HEK293 (cell line): ENCODE results near the gene MYOM1.

ENCODE experiments used
- CTCF ChIA-PET: fragments of 350-600 bp; formaldehyde crosslinking; extraction: SDS; loops from one replicate; lab custom pipeline; 2021; ENCODE audit warnings: antibody characterized with exemption; lab: Yijun Ruan, JAX
- POLR2A ChIA-PET: fragments of 300-600 bp; formaldehyde crosslinking; extraction: SDS; loops from one replicate; lab custom pipeline; 2020; ENCODE audit warnings: antibody characterized with exemption, inconsistent platforms; lab: Yijun Ruan, JAX
- H3K27ac ChIP-seq: fragments of 200-500 bp; sonication (Bioruptor generic); 2 replicates; pipeline ENCODE4 v1.5.1; 2014; ENCODE audit warnings: low read depth, low read length, control low read depth, inconsistent platforms; ENCODE audit errors: extremely low read depth
- H3K36me3 ChIP-seq, 2 experiments: fragments of 200-500 bp in 1 of 2; sonication (Bioruptor generic) in 1 of 2; 1 replicate in 1 of 2; 2 replicates in 1 of 2; pipeline ENCODE4 v1.5.1; 2014 to 2017; ENCODE audit warnings: inconsistent platforms in 2 of 2, low read length in 2 of 2; ENCODE audit not compliant: control insufficient read depth in 2 of 2, insufficient read depth in 1 of 2
- H3K4me1 ChIP-seq: fragments of 200-500 bp; sonication (Bioruptor generic); 2 replicates; pipeline ENCODE4 v1.5.1; 2014; ENCODE audit warnings: mild to moderate bottlenecking, low read length, inconsistent platforms; ENCODE audit not compliant: control insufficient read depth, insufficient read depth
- H3K4me3 ChIP-seq: 2 replicates; pipeline ENCODE4 v1.5.1; 2011; ENCODE audit warnings: low read depth, mild to moderate bottlenecking, control low read depth, low read length, moderate library complexity
- H3K9me3 ChIP-seq: fragments of 200-500 bp; sonication (Bioruptor generic); 2 replicates; pipeline ENCODE4 v1.5.1; 2014; ENCODE audit warnings: low read depth, low read length, inconsistent platforms; ENCODE audit not compliant: control insufficient read depth, insufficient read depth
- MEIS1 ChIP-seq: sonication (generic); formaldehyde crosslinking; IDR thresholded peaks from 2 replicates; pipeline ENCODE4 v1.8.1; 2022; ENCODE audit warnings: missing genetic modification reagents, mild to moderate bottlenecking, borderline replicate concordance
- OVOL3 ChIP-seq: fragments of 450-650 bp; formaldehyde crosslinking; IDR thresholded peaks from 2 replicates; pipeline ENCODE4 v1.5.1; 2016; ENCODE audit warnings: missing biosample characterization, missing genetic modification characterization
- PATZ1 ChIP-seq: fragments of 450-650 bp; formaldehyde crosslinking; IDR thresholded peaks from 2 replicates; pipeline ENCODE4 v1.5.1; 2016; ENCODE audit warnings: missing biosample characterization, missing genetic modification characterization
- PRDM6 ChIP-seq: fragments of 450-650 bp; formaldehyde crosslinking; IDR thresholded peaks from 2 replicates; pipeline ENCODE4 v1.5.1; 2017; ENCODE audit warnings: missing biosample characterization, missing genetic modification characterization
- TRIM28 ChIP-seq: IDR thresholded peaks from 2 replicates; pipeline ENCODE4 v1.6.1; 2011; ENCODE audit warnings: low read length, control low read depth, borderline replicate concordance
- ZBTB8A ChIP-seq: fragments of 450-650 bp; formaldehyde crosslinking; IDR thresholded peaks from 2 replicates; pipeline ENCODE4 v1.5.1; 2016; ENCODE audit warnings: missing biosample characterization, missing genetic modification characterization
- ZFP37 ChIP-seq: fragments of 450-650 bp; formaldehyde crosslinking; IDR thresholded peaks from 2 replicates; pipeline ENCODE4 v1.5.1; 2016; ENCODE audit warnings: missing biosample characterization, missing genetic modification characterization
- ZNF121 ChIP-seq: fragments of 450-650 bp; formaldehyde crosslinking; IDR thresholded peaks from 2 replicates; pipeline ENCODE4 v1.5.1; 2016; ENCODE audit warnings: missing biosample characterization, missing genetic modification characterization
- ZNF146 ChIP-seq: fragments of 450-650 bp; formaldehyde crosslinking; IDR thresholded peaks from 2 replicates; pipeline ENCODE4 v1.5.1; 2016; ENCODE audit warnings: missing biosample characterization, missing genetic modification characterization
- ZNF221 ChIP-seq: fragments of 450-650 bp; formaldehyde crosslinking; IDR thresholded peaks from 2 replicates; pipeline ENCODE4 v1.5.1; 2017; ENCODE audit warnings: missing biosample characterization, missing genetic modification characterization, borderline replicate concordance
- ZNF248 ChIP-seq: fragments of 450-650 bp; formaldehyde crosslinking; IDR thresholded peaks from 2 replicates; pipeline ENCODE4 v1.5.1; 2017; ENCODE audit warnings: missing biosample characterization, missing genetic modification characterization
- ZNF302 ChIP-seq: fragments of 450-650 bp; formaldehyde crosslinking; IDR thresholded peaks from 2 replicates; pipeline ENCODE4 v1.5.1; 2016; ENCODE audit warnings: missing biosample characterization, missing genetic modification characterization, low read depth
- ZNF335 ChIP-seq: fragments of 450-650 bp; formaldehyde crosslinking; conservative IDR thresholded peaks from 2 replicates; pipeline ENCODE4 v1.5.1; 2016; ENCODE audit warnings: missing biosample characterization, missing genetic modification characterization
- ZNF362 ChIP-seq: fragments of 450-650 bp; formaldehyde crosslinking; IDR thresholded peaks from 2 replicates; pipeline ENCODE4 v1.5.1; 2016; ENCODE audit warnings: missing biosample characterization, missing genetic modification characterization
- ZNF433 ChIP-seq: fragments of 450-650 bp; formaldehyde crosslinking; IDR thresholded peaks from 2 replicates; pipeline ENCODE4 v1.5.1; 2016; ENCODE audit warnings: missing biosample characterization, missing genetic modification characterization, low read depth
- ZNF510 ChIP-seq: fragments of 450-650 bp; formaldehyde crosslinking; IDR thresholded peaks from 2 replicates; pipeline ENCODE4 v1.5.1; 2018; ENCODE audit warnings: mild to moderate bottlenecking, missing genetic modification characterization, missing biosample characterization; ENCODE audit not compliant: insufficient replicate concordance
- ZNF518A ChIP-seq: fragments of 450-650 bp; formaldehyde crosslinking; conservative IDR thresholded peaks from 2 replicates; pipeline ENCODE4 v1.5.1; 2016; ENCODE audit warnings: low read depth, missing biosample characterization, missing genetic modification characterization
- ZNF521 ChIP-seq: fragments of 450-650 bp; formaldehyde crosslinking; IDR thresholded peaks from 2 replicates; pipeline ENCODE4 v1.5.1; 2017; ENCODE audit warnings: missing biosample characterization, mild to moderate bottlenecking, missing genetic modification characterization
- ZNF629 ChIP-seq: fragments of 450-650 bp; formaldehyde crosslinking; IDR thresholded peaks from 2 replicates; pipeline ENCODE4 v1.5.1; 2017; ENCODE audit warnings: missing biosample characterization, missing genetic modification characterization
- ZNF658 ChIP-seq: fragments of 450-650 bp; formaldehyde crosslinking; IDR thresholded peaks from 2 replicates; pipeline ENCODE4; 2016; ENCODE audit warnings: missing biosample characterization, missing genetic modification characterization
- TF ChIP-seq, protein P1 (sequence below): IDR thresholded peaks from 2 replicates; pipeline ENCODE4 v1.6.1; 2011; ENCODE audit warnings: mild to moderate bottlenecking, low read depth, low read length, borderline replicate concordance
- TF ChIP-seq, protein P2 (sequence below): fragments of 450-650 bp; formaldehyde crosslinking; IDR thresholded peaks from 2 replicates; pipeline ENCODE4 v1.5.1; 2016; ENCODE audit warnings: missing biosample characterization, missing genetic modification characterization, low read depth

MYOM1 gene

DNA sequence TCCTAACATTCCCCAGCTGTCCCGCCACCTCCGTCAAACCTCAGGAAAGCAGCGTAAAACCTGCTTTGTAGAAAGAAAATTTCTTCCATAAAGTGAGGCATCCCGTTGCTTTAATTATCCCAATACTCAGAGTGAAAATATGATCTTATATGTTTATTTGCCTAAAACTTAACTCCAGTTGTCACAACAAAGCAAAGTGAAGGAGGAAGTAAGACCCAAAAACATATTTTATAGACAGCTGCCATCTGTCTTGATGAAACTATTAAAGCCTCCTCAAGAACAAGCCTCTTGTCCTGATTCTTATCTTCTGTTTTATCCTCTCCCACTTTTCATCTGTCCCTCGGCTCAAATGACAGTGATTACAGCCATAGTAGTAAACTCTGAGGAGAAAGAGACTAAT, 177.9 kb downstream of the MYOM1 start (continued):
- peak; percentile 85 for TF ChIP-seq PRDM6 (tag by site-specific recombination)
- no peak for TF ChIP-seq ZNF433 (tag by site-specific recombination)
- no peak for TF ChIP-seq ZNF658

- Histone ChIP-seq H3K36me3 (no peaks in the 10 kb centered on the region), H3K9me3 (no peaks in the 10 kb centered on the region), H3K27ac (no peak overlapping the region), H3K4me3 (no peak overlapping the region), H3K4me1 (peaks cover 15% of the 10 kb centered on the region)
- CTCF ChIA-PET = interaction anchor here (0.6 to 1.1 kb wide), 2 partner anchors 15 to 277 kb away, joined by 4 to 5 read pairs; no protein-coding TSS in a partner anchor
- POLR2A ChIA-PET = no interaction called here
- TF ChIP-seq ZNF629 = no peak
- no peak for TF ChIP-seq ZNF518A (tag by site-specific recombination)
- no peak for TF ChIP-seq TRIM28
- TF ChIP-seq PATZ1 (tag by site-specific recombination) = no peak
- no peak for TF ChIP-seq ZNF302 (tag by site-specific recombination)
- TF ChIP-seq ZNF121 (tag by site-specific recombination) = no peak
- no peak for TF ChIP-seq ZNF362 (tag by site-specific recombination)
- TF ChIP-seq MEIS1 (CRISPR knock-in tag) = no peak
These were observed 178.9 kb downstream of the MYOM1 start for GRCh38 chr18:3040881-3041280.

GRCh38 chr18:3040173-3040572, 179.6 kb downstream of the MYOM1 start:
- Histone ChIP-seq H3K36me3 (no peaks in the 10 kb centered on the region), H3K4me3 (no peak overlapping the region), H3K9me3 (no peaks in the 10 kb centered on the region), H3K4me1 (peaks cover 13% of the 10 kb centered on the region), H3K27ac (no peak overlapping the region)
- CTCF ChIA-PET = no interaction called here
- POLR2A ChIA-PET = interaction anchor here (0.7 kb wide), 1 partner anchor 731 kb away, joined by 3 read pairs; no protein-coding TSS in a partner anchor
- TF ChIP-seq ZNF629 (no peak), ZNF248 (tag by site-specific recombination) (no peak), OVOL3 (no peak), ZFP37 (tag by site-specific recombination) (no peak), ZNF221 (tag by site-specific recombination) (no peak), ZNF335 (tag by site-specific recombination) (no peak), ZBTB8A (no peak), ZNF521 (tag by site-specific recombination) (no peak), ZNF510 (tag by site-specific recombination) (no peak), ZNF146 (no peak)
- TF ChIP-seq, protein P1, sequence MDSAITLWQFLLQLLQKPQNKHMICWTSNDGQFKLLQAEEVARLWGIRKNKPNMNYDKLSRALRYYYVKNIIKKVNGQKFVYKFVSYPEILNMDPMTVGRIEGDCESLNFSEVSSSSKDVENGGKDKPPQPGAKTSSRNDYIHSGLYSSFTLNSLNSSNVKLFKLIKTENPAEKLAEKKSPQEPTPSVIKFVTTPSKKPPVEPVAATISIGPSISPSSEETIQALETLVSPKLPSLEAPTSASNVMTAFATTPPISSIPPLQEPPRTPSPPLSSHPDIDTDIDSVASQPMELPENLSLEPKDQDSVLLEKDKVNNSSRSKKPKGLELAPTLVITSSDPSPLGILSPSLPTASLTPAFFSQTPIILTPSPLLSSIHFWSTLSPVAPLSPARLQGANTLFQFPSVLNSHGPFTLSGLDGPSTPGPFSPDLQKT = no peak
- TF ChIP-seq, protein P2, sequence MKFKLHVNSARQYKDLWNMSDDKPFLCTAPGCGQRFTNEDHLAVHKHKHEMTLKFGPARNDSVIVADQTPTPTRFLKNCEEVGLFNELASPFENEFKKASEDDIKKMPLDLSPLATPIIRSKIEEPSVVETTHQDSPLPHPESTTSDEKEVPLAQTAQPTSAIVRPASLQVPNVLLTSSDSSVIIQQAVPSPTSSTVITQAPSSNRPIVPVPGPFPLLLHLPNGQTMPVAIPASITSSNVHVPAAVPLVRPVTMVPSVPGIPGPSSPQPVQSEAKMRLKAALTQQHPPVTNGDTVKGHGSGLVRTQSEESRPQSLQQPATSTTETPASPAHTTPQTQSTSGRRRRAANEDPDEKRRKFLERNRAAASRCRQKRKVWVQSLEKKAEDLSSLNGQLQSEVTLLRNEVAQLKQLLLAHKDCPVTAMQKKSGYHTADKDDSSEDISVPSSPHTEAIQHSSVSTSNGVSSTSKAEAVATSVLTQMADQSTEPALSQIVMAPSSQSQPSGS (tag by site-specific recombination) = no peak
